ENCODE measurements around the gene UQCRC2.

DNA sequence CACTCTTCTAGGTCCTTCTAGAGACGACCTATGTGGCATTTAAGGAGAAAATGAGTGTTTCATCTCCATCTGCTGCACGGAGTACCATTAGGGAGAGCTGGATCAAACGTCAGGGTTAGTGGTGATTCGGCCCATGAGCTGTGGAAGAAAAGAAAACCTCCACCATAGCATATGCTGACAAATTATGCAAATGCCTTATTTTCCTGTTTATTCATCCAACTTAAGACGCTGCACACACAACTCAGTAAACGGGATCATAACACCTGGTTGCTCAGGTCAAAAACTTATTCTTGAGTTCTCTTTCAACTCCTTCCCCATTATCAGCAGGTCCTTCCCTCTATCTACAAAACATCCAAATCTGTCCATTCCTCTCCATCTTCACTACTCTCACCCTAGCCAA lies 53.5 kb downstream of the UQCRC2 start:
- TF ChIP-seq ETV6 (conservative IDR thresholded peaks at IDR 0.05 in 1 of 2, IDR thresholded peaks at IDR 0.05 in 1 of 2; ENCODE audit: borderline replicate concordance in 1 of 2, low read depth in 1 of 2) (no peak), EZH2 (IDR thresholded peaks at IDR 0.05; ENCODE audit: borderline replicate concordance, control insufficient read depth, low read depth, low read length) (no peak), CEBPB (IDR thresholded peaks at IDR 0.05; ENCODE audit: borderline replicate concordance in 1 of 2, low read depth in 2 of 2, low read length in 2 of 2) (no peak), DPF2 (IDR thresholded peaks at IDR 0.05) (no peak), BACH1 (IDR thresholded peaks at IDR 0.05; ENCODE audit: borderline replicate concordance) (no peak), POLR2A (IDR thresholded peaks at IDR 0.05; ENCODE audit: low read depth, low read length) (no peak)
- TF ChIP-seq, protein P1, sequence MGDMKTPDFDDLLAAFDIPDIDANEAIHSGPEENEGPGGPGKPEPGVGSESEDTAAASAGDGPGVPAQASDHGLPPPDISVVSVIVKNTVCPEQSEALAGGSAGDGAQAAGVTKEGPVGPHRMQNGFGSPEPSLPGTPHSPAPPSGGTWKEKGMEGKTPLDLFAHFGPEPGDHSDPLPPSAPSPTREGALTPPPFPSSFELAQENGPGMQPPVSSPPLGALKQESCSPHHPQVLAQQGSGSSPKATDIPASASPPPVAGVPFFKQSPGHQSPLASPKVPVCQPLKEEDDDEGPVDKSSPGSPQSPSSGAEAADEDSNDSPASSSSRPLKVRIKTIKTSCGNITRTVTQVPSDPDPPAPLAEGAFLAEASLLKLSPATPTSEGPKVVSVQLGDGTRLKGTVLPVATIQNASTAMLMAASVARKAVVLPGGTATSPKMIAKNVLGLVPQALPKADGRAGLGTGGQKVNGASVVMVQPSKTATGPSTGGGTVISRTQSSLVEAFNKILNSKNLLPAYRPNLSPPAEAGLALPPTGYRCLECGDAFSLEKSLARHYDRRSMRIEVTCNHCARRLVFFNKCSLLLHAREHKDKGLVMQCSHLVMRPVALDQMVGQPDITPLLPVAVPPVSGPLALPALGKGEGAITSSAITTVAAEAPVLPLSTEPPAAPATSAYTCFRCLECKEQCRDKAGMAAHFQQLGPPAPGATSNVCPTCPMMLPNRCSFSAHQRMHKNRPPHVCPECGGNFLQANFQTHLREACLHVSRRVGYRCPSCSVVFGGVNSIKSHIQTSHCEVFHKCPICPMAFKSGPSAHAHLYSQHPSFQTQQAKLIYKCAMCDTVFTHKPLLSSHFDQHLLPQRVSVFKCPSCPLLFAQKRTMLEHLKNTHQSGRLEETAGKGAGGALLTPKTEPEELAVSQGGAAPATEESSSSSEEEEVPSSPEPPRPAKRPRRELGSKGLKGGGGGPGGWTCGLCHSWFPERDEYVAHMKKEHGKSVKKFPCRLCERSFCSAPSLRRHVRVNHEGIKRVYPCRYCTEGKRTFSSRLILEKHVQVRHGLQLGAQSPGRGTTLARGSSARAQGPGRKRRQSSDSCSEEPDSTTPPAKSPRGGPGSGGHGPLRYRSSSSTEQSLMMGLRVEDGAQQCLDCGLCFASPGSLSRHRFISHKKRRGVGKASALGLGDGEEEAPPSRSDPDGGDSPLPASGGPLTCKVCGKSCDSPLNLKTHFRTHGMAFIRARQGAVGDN (IDR thresholded peaks at IDR 0.05): no peak
- TF ChIP-seq, protein P2, sequence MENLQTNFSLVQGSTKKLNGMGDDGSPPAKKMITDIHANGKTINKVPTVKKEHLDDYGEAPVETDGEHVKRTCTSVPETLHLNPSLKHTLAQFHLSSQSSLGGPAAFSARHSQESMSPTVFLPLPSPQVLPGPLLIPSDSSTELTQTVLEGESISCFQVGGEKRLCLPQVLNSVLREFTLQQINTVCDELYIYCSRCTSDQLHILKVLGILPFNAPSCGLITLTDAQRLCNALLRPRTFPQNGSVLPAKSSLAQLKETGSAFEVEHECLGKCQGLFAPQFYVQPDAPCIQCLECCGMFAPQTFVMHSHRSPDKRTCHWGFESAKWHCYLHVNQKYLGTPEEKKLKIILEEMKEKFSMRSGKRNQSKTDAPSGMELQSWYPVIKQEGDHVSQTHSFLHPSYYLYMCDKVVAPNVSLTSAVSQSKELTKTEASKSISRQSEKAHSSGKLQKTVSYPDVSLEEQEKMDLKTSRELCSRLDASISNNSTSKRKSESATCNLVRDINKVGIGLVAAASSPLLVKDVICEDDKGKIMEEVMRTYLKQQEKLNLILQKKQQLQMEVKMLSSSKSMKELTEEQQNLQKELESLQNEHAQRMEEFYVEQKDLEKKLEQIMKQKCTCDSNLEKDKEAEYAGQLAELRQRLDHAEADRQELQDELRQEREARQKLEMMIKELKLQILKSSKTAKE (IDR thresholded peaks at IDR 0.05; ENCODE audit: low read depth, poor library complexity, severe bottlenecking): no peak
- TF ChIP-seq, protein P3, sequence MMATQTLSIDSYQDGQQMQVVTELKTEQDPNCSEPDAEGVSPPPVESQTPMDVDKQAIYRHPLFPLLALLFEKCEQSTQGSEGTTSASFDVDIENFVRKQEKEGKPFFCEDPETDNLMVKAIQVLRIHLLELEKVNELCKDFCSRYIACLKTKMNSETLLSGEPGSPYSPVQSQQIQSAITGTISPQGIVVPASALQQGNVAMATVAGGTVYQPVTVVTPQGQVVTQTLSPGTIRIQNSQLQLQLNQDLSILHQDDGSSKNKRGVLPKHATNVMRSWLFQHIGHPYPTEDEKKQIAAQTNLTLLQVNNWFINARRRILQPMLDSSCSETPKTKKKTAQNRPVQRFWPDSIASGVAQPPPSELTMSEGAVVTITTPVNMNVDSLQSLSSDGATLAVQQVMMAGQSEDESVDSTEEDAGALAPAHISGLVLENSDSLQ (IDR thresholded peaks at IDR 0.05): no peak
- TF ChIP-seq, protein P4, sequence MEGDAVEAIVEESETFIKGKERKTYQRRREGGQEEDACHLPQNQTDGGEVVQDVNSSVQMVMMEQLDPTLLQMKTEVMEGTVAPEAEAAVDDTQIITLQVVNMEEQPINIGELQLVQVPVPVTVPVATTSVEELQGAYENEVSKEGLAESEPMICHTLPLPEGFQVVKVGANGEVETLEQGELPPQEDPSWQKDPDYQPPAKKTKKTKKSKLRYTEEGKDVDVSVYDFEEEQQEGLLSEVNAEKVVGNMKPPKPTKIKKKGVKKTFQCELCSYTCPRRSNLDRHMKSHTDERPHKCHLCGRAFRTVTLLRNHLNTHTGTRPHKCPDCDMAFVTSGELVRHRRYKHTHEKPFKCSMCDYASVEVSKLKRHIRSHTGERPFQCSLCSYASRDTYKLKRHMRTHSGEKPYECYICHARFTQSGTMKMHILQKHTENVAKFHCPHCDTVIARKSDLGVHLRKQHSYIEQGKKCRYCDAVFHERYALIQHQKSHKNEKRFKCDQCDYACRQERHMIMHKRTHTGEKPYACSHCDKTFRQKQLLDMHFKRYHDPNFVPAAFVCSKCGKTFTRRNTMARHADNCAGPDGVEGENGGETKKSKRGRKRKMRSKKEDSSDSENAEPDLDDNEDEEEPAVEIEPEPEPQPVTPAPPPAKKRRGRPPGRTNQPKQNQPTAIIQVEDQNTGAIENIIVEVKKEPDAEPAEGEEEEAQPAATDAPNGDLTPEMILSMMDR (IDR thresholded peaks at IDR 0.05 in 2 of 3, conservative IDR thresholded peaks at IDR 0.05 in 1 of 3; ENCODE audit: control insufficient read depth in 2 of 3, extremely low read depth in 1 of 3, insufficient read depth in 1 of 3, low read depth in 3 of 3, low read length in 3 of 3): no peak
- TF ChIP-seq, protein P5, sequence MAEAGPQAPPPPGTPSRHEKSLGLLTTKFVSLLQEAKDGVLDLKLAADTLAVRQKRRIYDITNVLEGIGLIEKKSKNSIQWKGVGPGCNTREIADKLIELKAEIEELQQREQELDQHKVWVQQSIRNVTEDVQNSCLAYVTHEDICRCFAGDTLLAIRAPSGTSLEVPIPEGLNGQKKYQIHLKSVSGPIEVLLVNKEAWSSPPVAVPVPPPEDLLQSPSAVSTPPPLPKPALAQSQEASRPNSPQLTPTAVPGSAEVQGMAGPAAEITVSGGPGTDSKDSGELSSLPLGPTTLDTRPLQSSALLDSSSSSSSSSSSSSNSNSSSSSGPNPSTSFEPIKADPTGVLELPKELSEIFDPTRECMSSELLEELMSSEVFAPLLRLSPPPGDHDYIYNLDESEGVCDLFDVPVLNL (IDR thresholded peaks at IDR 0.05; ENCODE audit: low read depth, low read length): no peak
- TF ChIP-seq, protein P6, sequence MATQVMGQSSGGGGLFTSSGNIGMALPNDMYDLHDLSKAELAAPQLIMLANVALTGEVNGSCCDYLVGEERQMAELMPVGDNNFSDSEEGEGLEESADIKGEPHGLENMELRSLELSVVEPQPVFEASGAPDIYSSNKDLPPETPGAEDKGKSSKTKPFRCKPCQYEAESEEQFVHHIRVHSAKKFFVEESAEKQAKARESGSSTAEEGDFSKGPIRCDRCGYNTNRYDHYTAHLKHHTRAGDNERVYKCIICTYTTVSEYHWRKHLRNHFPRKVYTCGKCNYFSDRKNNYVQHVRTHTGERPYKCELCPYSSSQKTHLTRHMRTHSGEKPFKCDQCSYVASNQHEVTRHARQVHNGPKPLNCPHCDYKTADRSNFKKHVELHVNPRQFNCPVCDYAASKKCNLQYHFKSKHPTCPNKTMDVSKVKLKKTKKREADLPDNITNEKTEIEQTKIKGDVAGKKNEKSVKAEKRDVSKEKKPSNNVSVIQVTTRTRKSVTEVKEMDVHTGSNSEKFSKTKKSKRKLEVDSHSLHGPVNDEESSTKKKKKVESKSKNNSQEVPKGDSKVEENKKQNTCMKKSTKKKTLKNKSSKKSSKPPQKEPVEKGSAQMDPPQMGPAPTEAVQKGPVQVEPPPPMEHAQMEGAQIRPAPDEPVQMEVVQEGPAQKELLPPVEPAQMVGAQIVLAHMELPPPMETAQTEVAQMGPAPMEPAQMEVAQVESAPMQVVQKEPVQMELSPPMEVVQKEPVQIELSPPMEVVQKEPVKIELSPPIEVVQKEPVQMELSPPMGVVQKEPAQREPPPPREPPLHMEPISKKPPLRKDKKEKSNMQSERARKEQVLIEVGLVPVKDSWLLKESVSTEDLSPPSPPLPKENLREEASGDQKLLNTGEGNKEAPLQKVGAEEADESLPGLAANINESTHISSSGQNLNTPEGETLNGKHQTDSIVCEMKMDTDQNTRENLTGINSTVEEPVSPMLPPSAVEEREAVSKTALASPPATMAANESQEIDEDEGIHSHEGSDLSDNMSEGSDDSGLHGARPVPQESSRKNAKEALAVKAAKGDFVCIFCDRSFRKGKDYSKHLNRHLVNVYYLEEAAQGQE (IDR thresholded peaks at IDR 0.05; ENCODE audit: low read depth, low read length): no peak
